Thyroid gland (tissue), 4 donors: ENCODE data around the gene L2HGDH. TPM values are rescaled to one million over a fixed set of nuclear protein-coding genes. Genes with fewer than 3 reads are reported as not detected.

Source experiments
- DNase-seq, 2 donors: peaks; one replicate each; pipeline ENCODE4 v3.0.0-alpha.2; 2019
- H3K27ac ChIP-seq, 3 donors: fragments of 200-600 bp; sonication (generic); 1 replicate in 2 of 3; 2 replicates in 1 of 3; pipeline ENCODE4 v1.5.1; 2016 to 2019; ENCODE audit warnings: mild to moderate bottlenecking in 1 of 3, moderate library complexity in 1 of 3
- H3K27me3 ChIP-seq: fragments of 200-600 bp; sonication (generic); one replicate; pipeline ENCODE4 v1.5.1; 2019
- H3K36me3 ChIP-seq, 2 donors: fragments of 200-600 bp; sonication (generic); one replicate each; pipeline ENCODE4 v1.5.1; 2016 to 2019
- H3K4me1 ChIP-seq, 2 donors: fragments of 200-600 bp; sonication (generic); one replicate each; pipeline ENCODE4 v1.5.1; 2017 to 2019
- H3K4me3 ChIP-seq, 3 donors: fragments of 200-600 bp; sonication (generic); replicated peaks in 1 of 3; 1 replicate in 2 of 3; 2 replicates in 1 of 3; pipeline ENCODE4 v1.5.1; 2016; ENCODE audit warnings: mild to moderate bottlenecking in 1 of 3
- H3K9me3 ChIP-seq: fragments of 200-600 bp; sonication (generic); one replicate; pipeline ENCODE4 v1.5.1; 2017
- CTCF ChIP-seq, 6 experiments: fragments of 200-600 bp in 3 of 6; fragments of 450-650 bp in 3 of 6; sonication (generic) in 3 of 6; IDR thresholded peaks; one replicate each; pipeline ENCODE4 v1.5.1; 2016 to 2019; ENCODE audit warnings: antibody characterized with exemption in 6 of 6, mild to moderate bottlenecking in 2 of 6, inconsistent platforms in 1 of 6, moderate library complexity in 1 of 6
- POLR2A ChIP-seq, 2 donors: fragments of 450-650 bp; IDR thresholded peaks; one replicate each; pipeline ENCODE4 v1.6.1; 2017; ENCODE audit warnings: antibody characterized with exemption in 2 of 2, mild to moderate bottlenecking in 2 of 2, moderate library complexity in 1 of 2
- WGBS, 2 donors: methylation state at CpG; one replicate each; pipeline ENCODE4 v1.1.5; 2017; 5-methylcytosine and 5-hydroxymethylcytosine counted together
- intact Hi-C: fragments of 100-400 bp; cut with DNase I; formaldehyde crosslinking; loops from one replicate; pipeline ENCODE4 v1.15.1; 2023
- total RNA-seq, 4 donors: library from RNA; depleted of rRNA; stranded (reverse); fragments of >200 nt; gene quantifications; one replicate each; pipeline ENCODE4 v1.2.3, GENCODE V29; 2016

Gene L2HGDH
- total RNA-seq, 4 donors from 2014 or later, result 8.7 to 10.9 (median 9.7) TPM

- H3K36me3 ChIP-seq, result no peaks in the 10 kb centered on the region
- no peaks in the 10 kb centered on the region for H3K27me3 ChIP-seq
- H3K9me3 ChIP-seq, result no peaks in the 10 kb centered on the region
- intact Hi-C loops, result no loop called here
- H3K27ac ChIP-seq, result no peak overlapping the region
- no peak overlapping the region for H3K4me3 ChIP-seq
- peaks cover 0 to 10% of the 10 kb centered on the region in 2 donors for H3K4me1 ChIP-seq
- WGBS, 2 donors, result 87 to 93% methylated on average over 7 of the region's 7 CpGs
- DNase-seq, result no peak
- TF ChIP-seq CTCF (IDR thresholded peaks at IDR 0.05) (no peak), POLR2A (IDR thresholded peaks at IDR 0.05) (no peak)
Observed at GRCh38 chr14:50249136-50249775, 62.8 kb downstream of the L2HGDH start.

GRCh38 chr14:50247245-50247644, 64.8 kb downstream of the L2HGDH start:
- H3K9me3 ChIP-seq, result no peaks in the 10 kb centered on the region
- H3K4me3 ChIP-seq, result no peak overlapping the region
- H3K27ac ChIP-seq, result no peak overlapping the region
- no peak for DNase-seq
- 81 to 94% methylated on average over 3 of the region's 3 CpGs for whole genome bisulfite sequencing, 2 donors
- TF ChIP-seq CTCF (IDR thresholded peaks at IDR 0.05) (no peak), POLR2A (IDR thresholded peaks at IDR 0.05) (no peak)
- peaks cover 0 to 10% of the 10 kb centered on the region in 2 donors for H3K4me1 ChIP-seq
- H3K27me3 ChIP-seq, result no peaks in the 10 kb centered on the region
- intact Hi-C loops, result no loop called here
- no peaks in the 10 kb centered on the region for H3K36me3 ChIP-seq

- 89% methylated on average over 5 of the region's 5 CpGs for WGBS, 2 donors
- Histone ChIP-seq H3K9me3 (no peaks in the 10 kb centered on the region), H3K4me1 (no peaks in the 10 kb centered on the region), H3K4me3 (no peak overlapping the region), H3K27ac (no peak overlapping the region), H3K27me3 (no peaks in the 10 kb centered on the region), H3K36me3 (no peaks in the 10 kb centered on the region)
- intact Hi-C loops, result no loop called here
- no peak for DNase-seq
- TF ChIP-seq CTCF (IDR thresholded peaks at IDR 0.05) (no peak), POLR2A (IDR thresholded peaks at IDR 0.05) (no peak)
Observed at GRCh38 chr14:50242566-50243310, 69.3 kb downstream of the L2HGDH start.

GRCh38 chr14:50242096-50242495, 69.9 kb downstream of the L2HGDH start:
- H3K27ac ChIP-seq, result no peak overlapping the region
- H3K9me3 ChIP-seq, result no peaks in the 10 kb centered on the region
- intact Hi-C loops, result no loop called here
- no peak for DNase-seq
- H3K4me3 ChIP-seq, result no peak overlapping the region
- WGBS, 2 donors, result 100% methylated on average over 1 of the region's 1 CpG
- no peaks in the 10 kb centered on the region for H3K4me1 ChIP-seq
- H3K36me3 ChIP-seq, result no peaks in the 10 kb centered on the region
- no peaks in the 10 kb centered on the region for H3K27me3 ChIP-seq
- TF ChIP-seq CTCF (IDR thresholded peaks at IDR 0.05), result no peak
- TF ChIP-seq POLR2A (IDR thresholded peaks at IDR 0.05), result no peak

- intact Hi-C loops, result loop anchor here (10.0 kb wide), 1 partner anchor 67 kb away; no protein-coding TSS in a partner anchor
- no peak for TF ChIP-seq CTCF (IDR thresholded peaks at IDR 0.05)
- no peak for TF ChIP-seq POLR2A (IDR thresholded peaks at IDR 0.05)
- Histone ChIP-seq H3K9me3 (no peaks in the 10 kb centered on the region), H3K4me3 (no peak overlapping the region), H3K27me3 (no peaks in the 10 kb centered on the region), H3K36me3 (no peaks in the 10 kb centered on the region), H3K4me1 (peaks cover 6 to 7% of the 10 kb centered on the region in 2 donors), H3K27ac (no peak overlapping the region)
- 49 to 56% methylated on average over 3 of the region's 3 CpGs for WGBS, 2 donors
- DNase-seq, result no peak
Observed at GRCh38 chr14:50237427-50237826, 74.6 kb downstream of the L2HGDH start.
